ENCODE measurements around the gene DIRAS1.

Gene DIRAS1

DNA sequence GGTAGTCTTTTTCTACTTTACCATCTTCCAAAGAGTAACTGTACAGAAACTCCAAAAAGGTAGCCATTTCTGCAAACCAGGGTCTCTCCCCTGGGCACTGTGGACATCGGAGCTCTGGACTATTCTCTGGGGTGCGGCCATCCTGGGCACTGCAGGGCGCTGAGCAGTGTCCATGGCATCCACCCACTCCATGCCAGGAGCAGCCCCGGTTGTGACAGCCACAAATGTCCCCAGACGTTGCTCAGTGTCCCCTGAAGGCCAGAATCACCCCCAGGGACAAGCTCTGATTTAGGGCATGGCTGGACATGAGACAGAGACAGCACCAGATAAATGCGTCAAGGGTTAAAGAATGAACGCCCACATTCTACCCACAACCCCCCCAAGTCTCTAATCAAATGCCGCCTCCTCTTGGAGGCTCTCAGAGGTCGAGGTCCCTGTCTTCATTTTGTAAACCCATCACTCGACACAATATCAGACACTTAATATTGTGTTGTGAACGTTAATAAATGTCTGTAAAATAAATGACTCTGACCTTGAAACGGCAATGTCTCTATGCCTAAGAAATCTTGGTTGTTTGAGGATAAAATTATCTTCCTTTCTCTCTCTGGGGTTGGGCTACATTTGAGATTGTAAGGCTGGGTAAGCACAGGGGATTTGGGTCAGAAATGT, 27.5 kb downstream of the DIRAS1 start:
- H3K4me3 ChIP-seq (ENCODE audit: low read depth, low read length) = no peak overlapping the region
- DNase-seq = no peak
- no peaks in the 10 kb centered on the region for H3K27me3 ChIP-seq
- H3K36me3 ChIP-seq = no peaks in the 10 kb centered on the region
- no peaks in the 10 kb centered on the region for H3K4me1 ChIP-seq
- H3K9me3 ChIP-seq = no peaks in the 10 kb centered on the region
- TF ChIP-seq, protein P1, sequence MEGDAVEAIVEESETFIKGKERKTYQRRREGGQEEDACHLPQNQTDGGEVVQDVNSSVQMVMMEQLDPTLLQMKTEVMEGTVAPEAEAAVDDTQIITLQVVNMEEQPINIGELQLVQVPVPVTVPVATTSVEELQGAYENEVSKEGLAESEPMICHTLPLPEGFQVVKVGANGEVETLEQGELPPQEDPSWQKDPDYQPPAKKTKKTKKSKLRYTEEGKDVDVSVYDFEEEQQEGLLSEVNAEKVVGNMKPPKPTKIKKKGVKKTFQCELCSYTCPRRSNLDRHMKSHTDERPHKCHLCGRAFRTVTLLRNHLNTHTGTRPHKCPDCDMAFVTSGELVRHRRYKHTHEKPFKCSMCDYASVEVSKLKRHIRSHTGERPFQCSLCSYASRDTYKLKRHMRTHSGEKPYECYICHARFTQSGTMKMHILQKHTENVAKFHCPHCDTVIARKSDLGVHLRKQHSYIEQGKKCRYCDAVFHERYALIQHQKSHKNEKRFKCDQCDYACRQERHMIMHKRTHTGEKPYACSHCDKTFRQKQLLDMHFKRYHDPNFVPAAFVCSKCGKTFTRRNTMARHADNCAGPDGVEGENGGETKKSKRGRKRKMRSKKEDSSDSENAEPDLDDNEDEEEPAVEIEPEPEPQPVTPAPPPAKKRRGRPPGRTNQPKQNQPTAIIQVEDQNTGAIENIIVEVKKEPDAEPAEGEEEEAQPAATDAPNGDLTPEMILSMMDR (IDR thresholded peaks at IDR 0.05; ENCODE audit: low read depth, low read length) = no peak

DNA sequence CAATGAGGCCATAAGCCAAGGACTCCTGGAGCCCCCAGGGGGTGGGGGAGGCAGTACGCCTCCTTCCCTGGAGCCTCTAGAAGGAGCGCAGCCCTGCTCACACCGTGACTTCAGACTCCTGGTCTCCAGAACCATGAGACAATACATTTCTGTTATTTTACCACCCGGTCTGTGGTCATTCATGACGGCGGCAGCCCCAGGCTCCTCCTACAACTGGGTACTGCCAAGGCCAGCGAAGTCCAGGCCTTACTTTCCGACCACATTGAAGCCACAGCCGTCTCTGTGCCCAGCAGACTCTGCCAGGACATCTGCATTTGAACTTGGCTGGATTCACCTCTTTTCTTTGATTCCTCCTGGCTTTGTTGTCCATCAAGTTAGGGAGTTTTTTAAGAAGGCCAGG, 29.2 kb downstream of the DIRAS1 start:
- no peak for DNase-seq
- Histone ChIP-seq H3K27me3 (no peaks in the 10 kb centered on the region), H3K36me3 (no peaks in the 10 kb centered on the region), H3K4me3 (ENCODE audit: low read depth, low read length) (no peak overlapping the region), H3K9me3 (no peaks in the 10 kb centered on the region), H3K4me1 (no peaks in the 10 kb centered on the region)
- TF ChIP-seq, protein P1 (IDR thresholded peaks at IDR 0.05; ENCODE audit: low read depth, low read length) = no peak

DNA sequence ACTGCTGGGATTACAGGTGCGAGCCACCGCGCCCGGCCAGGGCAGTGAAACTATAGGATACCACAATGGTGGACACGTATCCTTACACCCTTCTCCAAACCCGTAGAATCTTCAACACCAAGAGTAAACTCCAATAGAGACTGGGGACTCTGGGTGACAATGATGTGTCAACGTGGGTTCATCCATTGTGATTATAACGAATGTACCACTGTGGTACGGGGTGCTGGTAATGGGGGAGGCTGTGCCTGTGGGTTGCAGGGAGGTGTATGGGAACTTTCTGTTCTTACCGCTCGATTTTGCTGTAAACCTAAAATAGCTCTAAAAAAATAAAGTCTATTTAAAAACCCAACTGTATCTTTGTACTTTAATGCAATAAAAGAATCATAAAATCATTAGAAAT, 30.3 kb downstream of the DIRAS1 start:
- Histone ChIP-seq H3K9me3 (no peaks in the 10 kb centered on the region), H3K27me3 (no peaks in the 10 kb centered on the region), H3K4me3 (ENCODE audit: low read depth, low read length) (no peak overlapping the region), H3K4me1 (no peaks in the 10 kb centered on the region), H3K36me3 (no peaks in the 10 kb centered on the region)
- DNase-seq = no peak
- TF ChIP-seq, protein P1 (IDR thresholded peaks at IDR 0.05; ENCODE audit: low read depth, low read length) = no peak

DNA sequence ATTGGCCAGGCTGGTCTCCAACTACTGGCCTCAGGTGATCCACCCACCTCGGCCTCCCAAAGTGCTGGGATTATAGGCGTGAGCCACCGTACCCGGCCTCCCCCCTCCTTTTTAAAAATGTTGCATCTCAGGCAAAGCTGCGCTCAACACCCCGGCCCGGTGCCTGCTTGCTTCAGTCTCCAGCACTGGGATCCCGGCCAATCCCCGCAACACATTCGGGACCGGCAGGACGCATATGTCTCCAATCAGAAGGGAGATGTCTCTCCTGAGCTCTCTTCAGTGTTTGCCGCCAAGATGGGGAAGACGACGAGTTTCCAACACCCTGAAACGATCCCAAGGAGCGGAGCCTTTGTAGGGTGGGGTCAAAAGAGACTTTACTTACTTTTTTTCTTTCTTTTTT, 34.8 kb downstream of the DIRAS1 start:
- no peaks in the 10 kb centered on the region for H3K36me3 ChIP-seq
- H3K4me1 ChIP-seq = no peaks in the 10 kb centered on the region
- no peaks in the 10 kb centered on the region for H3K9me3 ChIP-seq
- DNase-seq = no peak
- no peak overlapping the region for H3K4me3 ChIP-seq (ENCODE audit: low read depth, low read length)
- TF ChIP-seq, protein P1 (IDR thresholded peaks at IDR 0.05; ENCODE audit: low read depth, low read length) = no peak
- no peaks in the 10 kb centered on the region for H3K27me3 ChIP-seq

DNA sequence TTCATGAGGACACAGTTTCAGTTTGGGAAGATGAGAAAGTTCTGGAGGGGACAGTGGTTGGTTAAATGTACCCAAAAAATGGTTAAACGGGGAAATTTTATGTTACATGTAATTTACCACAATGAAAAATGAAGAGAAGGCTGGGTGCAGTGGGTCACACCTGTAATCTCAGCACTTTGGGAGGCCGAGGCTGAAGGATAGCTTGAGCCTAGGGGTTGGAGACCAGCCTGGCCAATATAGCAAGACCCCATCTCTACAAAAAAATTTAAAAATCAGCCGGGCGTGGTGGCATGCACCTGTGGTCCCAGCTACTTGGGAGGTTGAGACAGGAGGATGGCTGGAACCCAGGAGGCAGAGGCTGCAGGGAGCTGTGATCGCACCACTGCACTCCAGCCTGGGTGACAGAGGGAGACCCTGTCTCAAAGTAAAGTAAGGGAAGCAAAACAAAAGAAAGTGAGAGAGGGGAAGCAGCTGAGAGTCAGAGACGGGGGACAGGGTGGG, 35.9 kb downstream of the DIRAS1 start:
- Histone ChIP-seq H3K9me3 (no peaks in the 10 kb centered on the region), H3K4me3 (ENCODE audit: low read depth, low read length) (no peak overlapping the region), H3K36me3 (no peaks in the 10 kb centered on the region), H3K4me1 (no peaks in the 10 kb centered on the region), H3K27me3 (no peaks in the 10 kb centered on the region)
- TF ChIP-seq, protein P1 (IDR thresholded peaks at IDR 0.05; ENCODE audit: low read depth, low read length) = no peak
- DNase-seq = no peak

DNA sequence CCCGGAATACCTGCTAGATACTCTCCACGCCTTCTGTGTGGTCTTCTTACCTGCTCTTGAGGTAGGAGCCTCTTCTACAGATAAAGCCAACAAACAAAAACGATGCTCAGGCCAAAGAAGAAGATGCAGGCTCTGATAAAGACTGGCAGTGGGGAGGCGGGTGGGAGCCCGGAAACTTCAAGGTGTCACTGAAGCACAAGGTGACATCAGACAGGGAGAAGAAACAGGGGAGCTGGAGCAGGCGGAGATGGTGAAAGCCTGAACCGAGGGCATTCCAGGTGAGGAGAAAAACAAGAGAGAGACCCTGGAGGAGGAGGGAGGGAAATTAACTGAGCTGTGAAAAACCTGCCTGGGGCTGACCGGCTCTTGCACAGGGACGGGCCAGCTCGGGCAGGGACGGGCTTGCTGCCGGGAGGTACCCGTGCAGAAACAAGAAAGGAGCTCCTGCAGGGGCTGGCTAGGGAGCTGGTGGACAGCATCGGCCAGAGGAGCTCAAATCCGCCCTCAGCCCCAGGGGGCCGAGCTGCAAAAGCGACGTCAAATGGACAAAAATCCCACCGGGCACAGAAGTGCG, 37.7 kb downstream of the DIRAS1 start:
- no peak for DNase-seq
- Histone ChIP-seq H3K36me3 (no peaks in the 10 kb centered on the region), H3K9me3 (no peaks in the 10 kb centered on the region), H3K27me3 (no peaks in the 10 kb centered on the region), H3K4me3 (ENCODE audit: low read depth, low read length) (no peak overlapping the region), H3K4me1 (no peaks in the 10 kb centered on the region)
- TF ChIP-seq, protein P1 (IDR thresholded peaks at IDR 0.05; ENCODE audit: low read depth, low read length) = no peak

Data from BE2C (cell line).